ENCODE measurements around the gene ATP5F1E.
A peak's percentile ranks its signal among the peaks of the same experiment; 100 is the strongest.

ATP5F1E gene

GRCh38 chr20:59032023-59032712 lies at the start of gene ATP5F1E:
ATP5F1E (minus strand) TSS chr20:59032335; CDS start chr20:59032251, 84 bp downstream.
- TF ChIP-seq, protein P1, sequence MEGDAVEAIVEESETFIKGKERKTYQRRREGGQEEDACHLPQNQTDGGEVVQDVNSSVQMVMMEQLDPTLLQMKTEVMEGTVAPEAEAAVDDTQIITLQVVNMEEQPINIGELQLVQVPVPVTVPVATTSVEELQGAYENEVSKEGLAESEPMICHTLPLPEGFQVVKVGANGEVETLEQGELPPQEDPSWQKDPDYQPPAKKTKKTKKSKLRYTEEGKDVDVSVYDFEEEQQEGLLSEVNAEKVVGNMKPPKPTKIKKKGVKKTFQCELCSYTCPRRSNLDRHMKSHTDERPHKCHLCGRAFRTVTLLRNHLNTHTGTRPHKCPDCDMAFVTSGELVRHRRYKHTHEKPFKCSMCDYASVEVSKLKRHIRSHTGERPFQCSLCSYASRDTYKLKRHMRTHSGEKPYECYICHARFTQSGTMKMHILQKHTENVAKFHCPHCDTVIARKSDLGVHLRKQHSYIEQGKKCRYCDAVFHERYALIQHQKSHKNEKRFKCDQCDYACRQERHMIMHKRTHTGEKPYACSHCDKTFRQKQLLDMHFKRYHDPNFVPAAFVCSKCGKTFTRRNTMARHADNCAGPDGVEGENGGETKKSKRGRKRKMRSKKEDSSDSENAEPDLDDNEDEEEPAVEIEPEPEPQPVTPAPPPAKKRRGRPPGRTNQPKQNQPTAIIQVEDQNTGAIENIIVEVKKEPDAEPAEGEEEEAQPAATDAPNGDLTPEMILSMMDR (IDR thresholded peaks at IDR 0.05; ENCODE audit: borderline replicate concordance, control extremely low read depth, extremely low read depth, insufficient read depth, missing control alignments): no peak
- in situ Hi-C loops (cut with MboI; ENCODE audit: low sequenced_read_pairs, unreplicated experiment): no loop called here
- DNase-seq (ENCODE audit: low spot score): peak; percentile 98

GRCh38 chr20:59081036-59081435 lies 48.9 kb upstream of the ATP5F1E start:
- TF ChIP-seq, protein P1 (IDR thresholded peaks at IDR 0.05; ENCODE audit: borderline replicate concordance, control extremely low read depth, extremely low read depth, insufficient read depth, missing control alignments): no peak
- no peak for DNase-seq (ENCODE audit: low spot score)
- in situ Hi-C loops (cut with MboI; ENCODE audit: low sequenced_read_pairs, unreplicated experiment): no loop called here

GRCh38 chr20:59078231-59078630 lies 46.1 kb upstream of the ATP5F1E start:
- no peak for DNase-seq (ENCODE audit: low spot score)
- TF ChIP-seq, protein P1 (IDR thresholded peaks at IDR 0.05; ENCODE audit: borderline replicate concordance, control extremely low read depth, extremely low read depth, insufficient read depth, missing control alignments): no peak
- in situ Hi-C loops (cut with MboI; ENCODE audit: low sequenced_read_pairs, unreplicated experiment): loop anchor here (10.0 kb wide), 1 partner anchor 203 kb away; no protein-coding TSS in a partner anchor

- TF ChIP-seq, protein P1 (IDR thresholded peaks at IDR 0.05; ENCODE audit: borderline replicate concordance, control extremely low read depth, extremely low read depth, insufficient read depth, missing control alignments): no peak
- in situ Hi-C loops (cut with MboI; ENCODE audit: low sequenced_read_pairs, unreplicated experiment): loop anchor here (10.0 kb wide), 1 partner anchor 203 kb away; no protein-coding TSS in a partner anchor
Observed at GRCh38 chr20:59077705-59078104, 45.6 kb upstream of the ATP5F1E start.

GRCh38 chr20:59075934-59076508 lies 43.9 kb upstream of the ATP5F1E start:
- DNase-seq (ENCODE audit: low spot score): no peak
- TF ChIP-seq, protein P1 (IDR thresholded peaks at IDR 0.05; ENCODE audit: borderline replicate concordance, control extremely low read depth, extremely low read depth, insufficient read depth, missing control alignments): no peak
- in situ Hi-C loops (cut with MboI; ENCODE audit: low sequenced_read_pairs, unreplicated experiment): loop anchor here (10.0 kb wide), 1 partner anchor 201 kb away; no protein-coding TSS in a partner anchor

More at GRCh38 chr20:59077705-59078104, 45.6 kb upstream of the ATP5F1E start:
- no peak for DNase-seq (ENCODE audit: low spot score)

- DNase-seq (ENCODE audit: low spot score): no peak
- in situ Hi-C loops (cut with MboI; ENCODE audit: low sequenced_read_pairs, unreplicated experiment): loop anchor here (10.0 kb wide), 1 partner anchor 200 kb away; no protein-coding TSS in a partner anchor
- TF ChIP-seq, protein P1 (IDR thresholded peaks at IDR 0.05; ENCODE audit: borderline replicate concordance, control extremely low read depth, extremely low read depth, insufficient read depth, missing control alignments): no peak
Observed at GRCh38 chr20:59074456-59074855, 42.3 kb upstream of the ATP5F1E start.

Measured in GM13976 (cell line).